PC-3 (cell line): ENCODE results near the gene RBM11. TPM values are rescaled to one million over a fixed set of nuclear protein-coding genes. Genes with fewer than 3 reads are reported as not detected.

Experiments used
- ATAC-seq: fragments of 200-7000 bp; cut with Tn5 transposase; 2 replicates; pipeline ENCODE4 v1.9.1; 2020; ENCODE audit warnings: mild to moderate bottlenecking, moderate library complexity
- BruUV-seq: library from RNA; stranded (reverse); fragments of 400-500 nt; replicated peaks from 2 replicates; lab custom pipeline; 2021; lab: Mats Ljungman, UMichigan
- CTCF ChIA-PET: fragments of 300-600 bp; sonication (Branson Sonifier 250); formaldehyde crosslinking; loops from one replicate; lab custom pipeline; 2022; ENCODE audit warnings: antibody characterized with exemption; lab: Charles Lee
- POLR2A ChIA-PET: fragments of 300-600 bp; sonication (Branson Sonifier 250); formaldehyde crosslinking; loops from one replicate; lab custom pipeline; 2022; ENCODE audit warnings: antibody characterized with exemption; ENCODE audit not compliant: unreplicated experiment; lab: Charles Lee
- DNase-seq: peaks from one replicate; pipeline ENCODE4 v3.0.0-alpha.2; 2015
- H2AFZ ChIP-seq: fragments of 300-600 bp; sonication (generic); 2 replicates; pipeline ENCODE4 v1.6.0; 2016; ENCODE audit warnings: antibody characterized with exemption, low read length
- H3F3A ChIP-seq: fragments of 300-600 bp; sonication (generic); one replicate; pipeline ENCODE4 v1.6.0; 2017; ENCODE audit warnings: antibody characterized with exemption, low read length, control low read depth, mild to moderate bottlenecking; ENCODE audit not compliant: unreplicated experiment
- H3K27ac ChIP-seq: fragments of 300-600 bp; sonication (generic); 2 replicates; pipeline ENCODE4 v1.5.1; 2016; ENCODE audit warnings: mild to moderate bottlenecking, low read length
- H3K27me3 ChIP-seq: fragments of 300-600 bp; sonication (generic); 2 replicates; pipeline ENCODE4 v1.6.1; 2016; ENCODE audit warnings: low read length, mixed read lengths
- H3K36me3 ChIP-seq: fragments of 300-600 bp; sonication (generic); 2 replicates; pipeline ENCODE4 v1.6.1; 2016; ENCODE audit warnings: low read depth, mixed run types, low read length, mixed read lengths
- H3K4me1 ChIP-seq: fragments of 300-600 bp; sonication (generic); 2 replicates; pipeline ENCODE4 v1.5.1; 2016; ENCODE audit warnings: low read length; ENCODE audit not compliant: insufficient read depth
- H3K4me2 ChIP-seq: fragments of 300-600 bp; sonication (generic); 2 replicates; pipeline ENCODE4 v1.6.0; 2016; ENCODE audit warnings: low read length
- H3K4me3 ChIP-seq: fragments of 300-600 bp; sonication (generic); 2 replicates; pipeline ENCODE4 v1.5.1; 2016; ENCODE audit warnings: mild to moderate bottlenecking, low read length, mixed read lengths
- H3K79me2 ChIP-seq: fragments of 300-600 bp; sonication (generic); 2 replicates; pipeline ENCODE4 v1.6.1; 2017; ENCODE audit warnings: low read length, mixed read lengths
- H3K9ac ChIP-seq: fragments of 300-600 bp; sonication (generic); 2 replicates; pipeline ENCODE4 v1.6.0; 2016; ENCODE audit warnings: mild to moderate bottlenecking, low read length
- H3K9me2 ChIP-seq: fragments of 300-600 bp; sonication (generic); replicated peaks from 2 replicates; pipeline ENCODE4 v1.6.1; 2016; ENCODE audit warnings: mixed run types, low read length, mixed read lengths
- H3K9me3 ChIP-seq: fragments of 300-600 bp; sonication (generic); 2 replicates; pipeline ENCODE4 v1.6.1; 2016; ENCODE audit warnings: low read length, mixed read lengths
- H4K20me1 ChIP-seq: fragments of 300-600 bp; sonication (generic); 2 replicates; pipeline ENCODE4 v1.6.1; 2016; ENCODE audit warnings: low read length, mixed read lengths
- EZH2 ChIP-seq: fragments of 300-600 bp; sonication (generic); IDR thresholded peaks from one replicate; pipeline ENCODE4 v1.6.1; 2017; ENCODE audit warnings: antibody characterized with exemption, mild to moderate bottlenecking, low read length; ENCODE audit not compliant: unreplicated experiment
- EZH2phosphoT487 ChIP-seq: fragments of 300-600 bp; sonication (generic); IDR thresholded peaks from 2 replicates; pipeline ENCODE4 v1.6.1; 2018; ENCODE audit warnings: mild to moderate bottlenecking, antibody characterized with exemption, low read length, borderline replicate concordance
- intact Hi-C: fragments of 100-400 bp; cut with micrococcal nuclease; formaldehyde crosslinking; loops from 2 replicates; pipeline ENCODE4 v1.9.0; 2023
- total RNA-seq: library from RNA; depleted of rRNA; stranded (reverse); fragments of >200 nt; gene quantifications from 2 replicates; pipeline ENCODE4 v1.2.3, GENCODE V29; 2014
- TF ChIP-seq, protein P1 (sequence below): fragments of 300-600 bp; sonication (generic); conservative IDR thresholded peaks from 2 replicates; pipeline ENCODE4 v1.5.1; 2017; ENCODE audit warnings: antibody characterized with exemption, low read depth, mild to moderate bottlenecking, low read length

Gene RBM11
- total RNA-seq, 1 experiment from 2014 or later, result 2.1 TPM

DNA sequence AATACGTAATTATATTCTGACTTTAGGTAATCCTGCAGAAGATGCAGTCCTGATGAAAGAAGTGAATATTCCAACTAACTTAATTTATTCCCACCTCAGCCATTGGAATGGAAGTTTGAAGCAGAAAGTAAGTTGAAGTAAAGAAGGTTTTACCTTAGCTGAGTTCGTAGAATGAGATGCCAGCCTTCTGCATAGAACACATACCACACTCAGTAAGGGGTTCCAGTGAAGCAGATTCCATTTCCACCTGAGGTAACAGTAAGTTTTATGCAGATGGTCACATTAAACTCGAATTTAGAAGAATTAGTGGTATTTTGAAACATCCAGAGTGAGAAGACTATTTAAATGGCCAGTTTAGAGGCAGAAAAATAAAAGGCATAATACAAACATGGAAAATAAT, 20.2 kb downstream of the RBM11 start:
- no peak overlapping the region for H3K27ac ChIP-seq
- no peaks in the 10 kb centered on the region for H4K20me1 ChIP-seq
- ChIA-PET CTCF (no interaction called here), POLR2A (no interaction called here)
- peaks cover 31% of the 10 kb centered on the region; the same call in 1 of the 2 replicates for H3K27me3 ChIP-seq
- DNase-seq, result no peak
- H3K36me3 ChIP-seq, result no peaks in the 10 kb centered on the region
- intact Hi-C loops, result no loop called here
- no peaks in the 10 kb centered on the region for H3K79me2 ChIP-seq
- H3K4me1 ChIP-seq, result no peaks in the 10 kb centered on the region
- BruUV-seq, result no TSS peak
- no peak overlapping the region for H3K9ac ChIP-seq
- H2AFZ ChIP-seq, result no peak overlapping the region
- H3K9me3 ChIP-seq, result no peaks in the 10 kb centered on the region; the same call in 1 of the 2 replicates
- TF ChIP-seq EZH2phosphoT487, result no peak
- H3K9me2 ChIP-seq, result no peaks in the 10 kb centered on the region
- no peak for ATAC-seq
- no peak overlapping the region for H3K4me2 ChIP-seq
- no peak overlapping the region for H3K4me3 ChIP-seq
- no peaks in the 10 kb centered on the region for H3F3A ChIP-seq

GRCh38 chr21:14239281-14239680, 23.3 kb downstream of the RBM11 start:
- Histone ChIP-seq H3K27ac (no peak overlapping the region), H3F3A (no peaks in the 10 kb centered on the region), H3K9me2 (no peaks in the 10 kb centered on the region), H3K79me2 (no peaks in the 10 kb centered on the region), H3K4me3 (no peak overlapping the region), H3K4me2 (no peak overlapping the region), H3K9ac (no peak overlapping the region), H3K4me1 (no peaks in the 10 kb centered on the region), H4K20me1 (no peaks in the 10 kb centered on the region), H3K36me3 (no peaks in the 10 kb centered on the region), H3K9me3 (no peaks in the 10 kb centered on the region), H3K27me3 (peaks cover 24% of the 10 kb centered on the region; the same call in 1 of the 2 replicates), H2AFZ (no peak overlapping the region)
- ATAC-seq (no peak), DNase-seq (no peak)
- CTCF ChIA-PET, result no interaction called here
- POLR2A ChIA-PET, result no interaction called here
- BruUV-seq, result no TSS peak
- TF ChIP-seq EZH2, result no peak
- no peak for TF ChIP-seq EZH2phosphoT487
- TF ChIP-seq, protein P1, sequence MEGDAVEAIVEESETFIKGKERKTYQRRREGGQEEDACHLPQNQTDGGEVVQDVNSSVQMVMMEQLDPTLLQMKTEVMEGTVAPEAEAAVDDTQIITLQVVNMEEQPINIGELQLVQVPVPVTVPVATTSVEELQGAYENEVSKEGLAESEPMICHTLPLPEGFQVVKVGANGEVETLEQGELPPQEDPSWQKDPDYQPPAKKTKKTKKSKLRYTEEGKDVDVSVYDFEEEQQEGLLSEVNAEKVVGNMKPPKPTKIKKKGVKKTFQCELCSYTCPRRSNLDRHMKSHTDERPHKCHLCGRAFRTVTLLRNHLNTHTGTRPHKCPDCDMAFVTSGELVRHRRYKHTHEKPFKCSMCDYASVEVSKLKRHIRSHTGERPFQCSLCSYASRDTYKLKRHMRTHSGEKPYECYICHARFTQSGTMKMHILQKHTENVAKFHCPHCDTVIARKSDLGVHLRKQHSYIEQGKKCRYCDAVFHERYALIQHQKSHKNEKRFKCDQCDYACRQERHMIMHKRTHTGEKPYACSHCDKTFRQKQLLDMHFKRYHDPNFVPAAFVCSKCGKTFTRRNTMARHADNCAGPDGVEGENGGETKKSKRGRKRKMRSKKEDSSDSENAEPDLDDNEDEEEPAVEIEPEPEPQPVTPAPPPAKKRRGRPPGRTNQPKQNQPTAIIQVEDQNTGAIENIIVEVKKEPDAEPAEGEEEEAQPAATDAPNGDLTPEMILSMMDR, result no peak
- intact Hi-C loops, result no loop called here

GRCh38 chr21:14241297-14241696, 25.3 kb downstream of the RBM11 start:
- no peaks in the 10 kb centered on the region for H3K36me3 ChIP-seq
- ATAC-seq (no peak), DNase-seq (no peak)
- no TSS peak for BruUV-seq
- no peak overlapping the region for H3K4me3 ChIP-seq
- H3K4me1 ChIP-seq, result no peaks in the 10 kb centered on the region
- no peak overlapping the region for H2AFZ ChIP-seq
- no peaks in the 10 kb centered on the region for H3F3A ChIP-seq
- H3K9ac ChIP-seq, result no peak overlapping the region
- CTCF ChIA-PET, result no interaction called here
- no peaks in the 10 kb centered on the region for H3K79me2 ChIP-seq
- H3K27me3 ChIP-seq, result 0 out of 2 replicates have a peak, but pooled peaks cover 7% of the 10 kb centered on the region
- H3K27ac ChIP-seq, result no peak overlapping the region
- no peaks in the 10 kb centered on the region for H4K20me1 ChIP-seq
- intact Hi-C loops, result no loop called here
- POLR2A ChIA-PET, result no interaction called here
- H3K9me3 ChIP-seq, result no peaks in the 10 kb centered on the region
- no peak for TF ChIP-seq EZH2phosphoT487
- TF ChIP-seq, protein P1, result no peak
- no peak for TF ChIP-seq EZH2
- no peak overlapping the region for H3K4me2 ChIP-seq
- H3K9me2 ChIP-seq, result no peaks in the 10 kb centered on the region
